ENCODE measurements around the gene ADAMTSL3. TPM values are rescaled to one million over a fixed set of nuclear protein-coding genes. Genes with fewer than 3 reads are reported as not detected.

The ADAMTSL3 gene
- total RNA-seq, 3 donors from 2014 or later: not detected

- Mint-ChIP-seq H3K36me3 (ENCODE audit: insufficient read depth) (no peaks in the 10 kb centered on the region), H3K4me3 (no peak overlapping the region), H3K27me3 (ENCODE audit: low read depth) (no peaks in the 10 kb centered on the region), H3K4me1 (ENCODE audit: low read depth) (no peaks in the 10 kb centered on the region), H3K9me3 (peaks cover 10% of the 10 kb centered on the region)
- ATAC-seq (no peak), DNase-seq (no peak)
These were observed 17.7 kb downstream of the ADAMTSL3 start for GRCh38 chr15:83671603-83672002.

GRCh38 chr15:83673385-83673784 lies 19.5 kb downstream of the ADAMTSL3 start:
- peaks cover 16% of the 10 kb centered on the region for H3K9me3 Mint-ChIP-seq
- no peak overlapping the region for H3K4me3 Mint-ChIP-seq
- no peak for ATAC-seq

GRCh38 chr15:83682476-83683088 lies 28.7 kb downstream of the ADAMTSL3 start:
- no peak overlapping the region for H3K4me3 Mint-ChIP-seq
- H3K27me3 Mint-ChIP-seq (ENCODE audit: low read depth): peaks cover 5% of the 10 kb centered on the region
- DNase-seq (no peak), ATAC-seq (no peak)
- no peaks in the 10 kb centered on the region for H3K36me3 Mint-ChIP-seq (ENCODE audit: insufficient read depth)
- H3K9me3 Mint-ChIP-seq: peaks cover 8% of the 10 kb centered on the region
- no peaks in the 10 kb centered on the region for H3K4me1 Mint-ChIP-seq (ENCODE audit: low read depth)

More at GRCh38 chr15:83673385-83673784, 19.5 kb downstream of the ADAMTSL3 start:
- no peak for DNase-seq
- H3K27me3 Mint-ChIP-seq (ENCODE audit: low read depth): no peaks in the 10 kb centered on the region
- no peaks in the 10 kb centered on the region for H3K4me1 Mint-ChIP-seq (ENCODE audit: low read depth)
- H3K36me3 Mint-ChIP-seq (ENCODE audit: insufficient read depth): no peaks in the 10 kb centered on the region

DNA sequence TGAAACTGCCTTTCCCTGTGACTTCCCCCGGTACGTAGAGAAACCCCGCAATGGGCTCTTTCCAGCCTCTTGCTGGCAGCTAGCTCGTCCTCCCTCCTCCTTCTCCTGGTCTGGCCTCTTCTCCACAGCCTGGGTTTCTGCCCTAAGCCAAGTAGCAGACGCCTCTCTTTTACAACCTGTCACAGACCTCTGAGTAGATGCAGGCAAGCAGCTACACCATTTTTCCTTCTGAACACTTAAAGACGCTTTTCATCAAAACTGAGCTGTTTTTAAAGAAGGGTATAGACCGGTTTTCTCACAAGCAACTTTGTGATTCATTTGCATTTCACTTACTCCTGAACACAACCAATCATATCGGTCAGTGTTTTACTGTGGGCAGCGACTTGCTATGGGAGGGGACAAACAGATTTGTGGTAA lies 32.0 kb downstream of the ADAMTSL3 start:
- Mint-ChIP-seq H3K4me1 (ENCODE audit: low read depth) (no peaks in the 10 kb centered on the region), H3K4me3 (no peak overlapping the region), H3K36me3 (ENCODE audit: insufficient read depth) (no peaks in the 10 kb centered on the region), H3K9me3 (no peaks in the 10 kb centered on the region), H3K27me3 (ENCODE audit: low read depth) (peaks cover 5% of the 10 kb centered on the region)
- DNase-seq (no peak), ATAC-seq (no peak)

GRCh38 chr15:83688201-83688600 lies 34.3 kb downstream of the ADAMTSL3 start:
- H3K4me1 Mint-ChIP-seq (ENCODE audit: low read depth): no peaks in the 10 kb centered on the region
- DNase-seq: no peak

DNA sequence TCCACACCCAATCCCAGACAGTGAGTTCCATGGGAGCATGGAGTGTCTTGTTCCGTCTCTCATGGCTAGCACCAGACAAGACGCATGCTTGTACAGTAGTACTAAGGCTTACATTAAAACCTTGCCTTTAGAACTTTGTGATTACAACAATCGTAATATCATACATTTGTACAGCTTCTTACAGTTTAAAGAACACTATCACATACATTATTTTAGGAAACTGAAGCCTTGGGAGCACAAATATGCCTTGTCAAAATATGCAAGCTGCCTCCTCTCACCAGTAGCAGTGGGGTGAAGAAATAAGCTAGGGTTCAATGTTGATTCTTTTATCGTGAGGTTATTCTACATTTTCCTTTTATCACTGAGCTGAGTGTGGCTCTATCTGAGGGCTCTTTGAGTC lies 36.8 kb downstream of the ADAMTSL3 start:
- Mint-ChIP-seq H3K4me3 (no peak overlapping the region), H3K4me1 (ENCODE audit: low read depth) (no peaks in the 10 kb centered on the region), H3K27me3 (ENCODE audit: low read depth) (peaks cover 5% of the 10 kb centered on the region), H3K36me3 (ENCODE audit: insufficient read depth) (no peaks in the 10 kb centered on the region), H3K9me3 (no peaks in the 10 kb centered on the region)
- ATAC-seq: no peak
- no peak for DNase-seq

More at GRCh38 chr15:83688201-83688600, 34.3 kb downstream of the ADAMTSL3 start:
- H3K27me3 Mint-ChIP-seq (ENCODE audit: low read depth): peaks cover 5% of the 10 kb centered on the region
- H3K4me3 Mint-ChIP-seq: no peak overlapping the region
- ATAC-seq: no peak
- no peaks in the 10 kb centered on the region for H3K9me3 Mint-ChIP-seq
- H3K36me3 Mint-ChIP-seq (ENCODE audit: insufficient read depth): no peaks in the 10 kb centered on the region

DNA sequence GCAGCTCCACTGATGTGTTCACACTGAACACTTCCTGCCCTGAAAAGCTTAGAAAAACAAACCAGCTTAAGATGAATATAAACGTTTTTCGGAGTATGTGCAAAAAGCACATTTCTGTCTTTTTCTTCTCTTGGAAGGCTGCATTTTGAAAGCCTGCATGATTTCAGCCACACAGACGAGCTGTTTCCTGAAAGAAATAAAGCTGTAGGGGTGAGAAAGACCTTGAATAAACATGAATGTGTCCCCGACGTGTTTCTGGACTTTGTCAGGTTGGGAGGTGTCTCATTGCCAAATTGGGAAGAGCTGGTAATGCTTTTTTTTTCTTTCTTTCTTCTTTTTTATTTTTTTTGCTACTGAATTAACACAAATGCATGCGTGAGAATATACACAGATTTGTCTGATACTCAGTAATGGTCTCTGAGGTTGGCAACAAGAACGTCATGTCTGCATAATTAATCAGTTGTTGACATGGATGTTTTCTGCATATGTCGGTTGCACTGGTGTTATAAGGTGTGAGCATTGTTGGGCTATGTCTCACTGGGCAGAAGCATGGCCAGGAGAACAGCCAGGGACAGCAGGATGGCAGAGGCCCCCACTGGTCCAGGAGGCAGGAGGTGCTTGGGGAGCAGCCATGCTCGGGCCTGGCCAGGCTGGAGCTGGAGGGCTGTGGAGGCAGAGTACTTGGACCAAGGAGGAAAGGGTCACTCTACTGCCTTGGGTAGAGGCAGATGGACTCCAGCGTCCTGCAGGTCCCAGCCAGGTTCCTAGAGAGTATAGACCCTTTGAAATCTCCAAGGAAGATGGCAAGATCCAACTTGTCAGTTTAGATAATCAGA lies 39.0 kb downstream of the ADAMTSL3 start:
- H3K4me3 Mint-ChIP-seq: no peak overlapping the region
- no peaks in the 10 kb centered on the region for H3K36me3 Mint-ChIP-seq (ENCODE audit: insufficient read depth)
- no peaks in the 10 kb centered on the region for H3K4me1 Mint-ChIP-seq (ENCODE audit: low read depth)
- DNase-seq: no peak
- no peaks in the 10 kb centered on the region for H3K9me3 Mint-ChIP-seq
- peaks cover 3% of the 10 kb centered on the region for H3K27me3 Mint-ChIP-seq (ENCODE audit: low read depth)
- no peak for ATAC-seq

DNA sequence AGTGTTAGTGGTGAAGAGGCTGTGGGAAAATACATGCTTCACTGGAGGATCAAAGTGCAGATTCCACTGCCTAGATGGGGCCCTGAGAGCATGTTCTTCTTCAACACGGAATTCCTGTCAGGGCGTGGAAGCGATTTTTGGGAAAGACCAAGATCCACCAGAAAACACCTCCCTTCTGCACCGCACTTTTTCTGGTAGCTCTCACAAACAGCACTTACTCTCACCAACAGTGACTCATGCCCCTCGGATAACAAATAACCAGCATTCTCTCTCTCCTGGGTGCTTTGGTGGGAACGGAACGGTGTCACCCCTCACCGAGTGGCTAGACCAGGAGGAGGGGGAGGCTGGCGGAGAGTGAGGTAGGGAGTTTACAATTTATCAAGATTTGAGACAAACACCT lies 40.1 kb downstream of the ADAMTSL3 start:
- Mint-ChIP-seq H3K36me3 (ENCODE audit: insufficient read depth) (no peaks in the 10 kb centered on the region), H3K27me3 (ENCODE audit: low read depth) (peaks cover 3% of the 10 kb centered on the region), H3K4me3 (no peak overlapping the region), H3K9me3 (no peaks in the 10 kb centered on the region), H3K4me1 (ENCODE audit: low read depth) (no peaks in the 10 kb centered on the region)
- ATAC-seq: no peak
- no peak for DNase-seq

DNA sequence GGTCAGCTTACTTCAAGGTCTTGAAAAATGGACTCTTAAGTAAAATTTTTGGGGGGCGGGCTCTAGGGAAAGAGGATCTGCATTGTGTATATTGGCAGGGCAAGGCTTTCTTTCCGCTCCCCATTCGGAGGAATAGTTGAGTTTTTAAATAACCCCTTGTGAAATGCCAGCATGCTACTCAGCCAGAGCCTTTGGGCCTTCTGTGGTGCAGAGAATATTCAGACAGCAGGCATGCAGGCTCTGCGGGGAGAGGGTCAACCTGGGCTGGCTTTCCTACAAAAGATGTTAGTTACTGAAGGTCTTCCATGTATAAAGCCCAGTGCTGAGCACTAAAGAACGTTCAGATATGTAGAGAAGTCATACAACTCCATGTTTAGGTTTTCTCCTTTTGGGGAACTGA lies 40.6 kb downstream of the ADAMTSL3 start:
- H3K9me3 Mint-ChIP-seq: no peaks in the 10 kb centered on the region
- H3K4me1 Mint-ChIP-seq (ENCODE audit: low read depth): no peaks in the 10 kb centered on the region
- DNase-seq (no peak), ATAC-seq (no peak)
- peaks cover 3% of the 10 kb centered on the region for H3K27me3 Mint-ChIP-seq (ENCODE audit: low read depth)
- H3K4me3 Mint-ChIP-seq: no peak overlapping the region
- no peaks in the 10 kb centered on the region for H3K36me3 Mint-ChIP-seq (ENCODE audit: insufficient read depth)

DNA sequence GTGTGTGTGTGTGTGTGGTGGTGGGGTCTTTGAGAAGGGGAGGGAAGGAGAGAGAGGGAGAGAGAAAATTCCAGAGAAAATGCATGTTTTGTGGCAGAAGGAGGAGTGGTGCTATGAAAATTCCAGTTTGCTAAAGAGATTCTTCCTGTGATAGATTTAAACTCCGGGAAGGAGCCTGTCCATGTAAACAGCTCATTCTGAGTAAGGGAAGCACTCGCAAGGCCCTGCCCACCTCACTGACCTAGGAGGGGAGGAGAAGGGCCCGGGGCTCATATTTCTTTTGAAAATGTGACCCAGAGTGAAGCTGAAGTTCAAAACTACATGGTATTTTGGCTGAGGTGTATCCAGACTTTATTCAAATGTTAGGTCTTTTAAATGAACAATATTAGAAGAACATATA lies 41.3 kb downstream of the ADAMTSL3 start:
- DNase-seq (no peak), ATAC-seq (no peak)
- Mint-ChIP-seq H3K9me3 (no peaks in the 10 kb centered on the region), H3K27me3 (ENCODE audit: low read depth) (peaks cover 3% of the 10 kb centered on the region), H3K36me3 (ENCODE audit: insufficient read depth) (no peaks in the 10 kb centered on the region), H3K4me1 (ENCODE audit: low read depth) (no peaks in the 10 kb centered on the region), H3K4me3 (no peak overlapping the region)

DNA sequence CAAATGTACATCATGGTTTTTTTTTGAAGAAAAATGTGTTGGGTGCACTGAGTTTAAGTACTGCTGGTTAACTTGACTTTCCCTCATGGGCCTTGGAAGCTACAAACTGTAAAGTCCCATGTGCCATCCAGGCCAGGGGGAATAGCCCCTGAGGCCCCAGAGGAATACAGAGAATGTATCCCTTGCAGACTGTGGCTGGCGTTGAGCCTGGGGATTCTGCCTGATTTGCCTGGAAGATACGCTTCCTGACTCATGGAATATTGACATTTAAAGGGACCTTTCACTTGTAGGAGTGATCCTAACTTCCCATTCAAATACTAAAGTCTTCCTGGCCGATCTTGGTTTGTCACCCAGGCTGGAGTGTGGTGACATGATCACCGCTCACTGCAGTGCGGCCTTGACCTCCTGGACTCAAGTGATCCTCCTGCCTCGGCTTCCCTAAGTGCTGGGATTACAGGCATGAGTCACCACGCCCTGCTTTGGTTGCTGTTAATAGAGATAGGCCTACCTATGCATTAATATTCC lies 42.0 kb downstream of the ADAMTSL3 start:
- Mint-ChIP-seq H3K4me3 (no peak overlapping the region), H3K9me3 (no peaks in the 10 kb centered on the region), H3K36me3 (ENCODE audit: insufficient read depth) (no peaks in the 10 kb centered on the region), H3K4me1 (ENCODE audit: low read depth) (no peaks in the 10 kb centered on the region), H3K27me3 (ENCODE audit: low read depth) (peaks cover 3% of the 10 kb centered on the region)
- ATAC-seq: no peak
- no peak for DNase-seq

DNA sequence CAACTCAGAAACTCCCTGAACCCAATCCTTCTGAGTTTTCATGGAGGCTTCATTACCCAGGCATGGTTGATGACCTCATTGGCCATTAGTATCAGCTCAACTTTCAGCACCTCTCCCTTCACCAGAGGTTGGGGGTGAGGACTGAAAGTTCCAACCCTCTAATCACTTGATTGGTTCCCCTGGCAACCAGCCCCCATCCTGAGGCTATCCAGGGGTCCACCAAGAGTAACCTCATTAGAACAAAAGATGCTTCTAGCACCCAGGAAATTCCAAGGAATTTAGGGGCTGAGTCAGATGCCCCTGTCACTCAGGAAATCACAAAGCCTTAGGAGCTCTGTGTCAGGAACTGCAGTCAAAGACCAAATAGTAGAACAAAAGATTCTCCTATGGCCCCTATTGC lies 43.8 kb downstream of the ADAMTSL3 start:
- Mint-ChIP-seq H3K4me1 (ENCODE audit: low read depth) (no peaks in the 10 kb centered on the region), H3K27me3 (ENCODE audit: low read depth) (peaks cover 3% of the 10 kb centered on the region), H3K4me3 (no peak overlapping the region), H3K36me3 (ENCODE audit: insufficient read depth) (no peaks in the 10 kb centered on the region), H3K9me3 (no peaks in the 10 kb centered on the region)
- ATAC-seq (no peak), DNase-seq (no peak)

DNA sequence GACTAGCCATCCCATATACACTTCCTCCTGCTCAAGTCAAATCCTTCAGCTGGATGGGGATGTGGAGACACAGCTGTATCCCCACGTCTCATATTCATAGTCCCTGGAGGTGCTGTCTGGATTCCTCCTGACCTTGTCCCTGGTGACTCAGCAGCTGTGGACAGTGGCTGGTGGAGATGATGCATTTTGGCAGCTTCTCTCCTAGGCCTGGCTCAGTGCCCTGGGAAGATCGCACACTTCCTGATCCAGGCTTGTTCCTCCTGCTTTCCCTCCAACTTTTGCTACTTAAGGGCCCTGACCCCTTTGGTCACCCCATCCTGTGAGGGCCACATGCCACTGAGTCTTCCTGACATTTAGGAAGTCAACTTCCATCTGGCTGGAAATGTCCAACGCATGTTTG lies 44.4 kb downstream of the ADAMTSL3 start:
- no peak for ATAC-seq
- H3K36me3 Mint-ChIP-seq (ENCODE audit: insufficient read depth): no peaks in the 10 kb centered on the region
- no peak for DNase-seq

DNA sequence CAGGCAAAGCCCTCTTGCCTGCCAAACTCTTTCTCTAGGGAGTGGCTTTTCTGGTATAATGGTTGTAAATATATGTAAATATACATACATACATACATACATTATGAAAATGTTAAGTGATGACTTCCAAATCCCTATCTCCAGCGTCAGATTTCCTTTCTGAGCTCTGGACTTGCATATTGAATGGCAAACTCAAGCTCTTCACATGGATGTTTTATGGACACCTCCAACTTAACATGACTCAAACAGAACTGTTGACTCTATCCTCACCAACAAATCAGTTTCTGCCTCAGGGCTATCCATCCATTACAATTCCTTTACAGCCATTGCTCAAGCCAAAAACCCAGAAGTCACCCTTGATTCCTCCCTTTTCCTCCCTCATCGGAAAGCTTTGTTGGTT lies 45.1 kb downstream of the ADAMTSL3 start:
- DNase-seq (no peak), ATAC-seq (no peak)
- H3K27me3 Mint-ChIP-seq (ENCODE audit: low read depth): peaks cover 3% of the 10 kb centered on the region
- no peaks in the 10 kb centered on the region for H3K4me1 Mint-ChIP-seq (ENCODE audit: low read depth)
- no peaks in the 10 kb centered on the region for H3K36me3 Mint-ChIP-seq (ENCODE audit: insufficient read depth)
- no peak overlapping the region for H3K4me3 Mint-ChIP-seq
- H3K9me3 Mint-ChIP-seq: no peaks in the 10 kb centered on the region

More for the DNA sequence above, 44.4 kb downstream of the ADAMTSL3 start:
- Mint-ChIP-seq H3K9me3 (no peaks in the 10 kb centered on the region), H3K4me3 (no peak overlapping the region), H3K27me3 (ENCODE audit: low read depth) (peaks cover 3% of the 10 kb centered on the region), H3K4me1 (ENCODE audit: low read depth) (no peaks in the 10 kb centered on the region)

- Mint-ChIP-seq H3K4me3 (no peak overlapping the region), H3K9me3 (no peaks in the 10 kb centered on the region), H3K27me3 (ENCODE audit: low read depth) (peaks cover 3% of the 10 kb centered on the region), H3K4me1 (ENCODE audit: low read depth) (no peaks in the 10 kb centered on the region), H3K36me3 (ENCODE audit: insufficient read depth) (no peaks in the 10 kb centered on the region)
- ATAC-seq (no peak), DNase-seq (no peak)
These were observed 46.2 kb downstream of the ADAMTSL3 start for GRCh38 chr15:83700082-83700481.

All from activated T-cell treated with anti-CD3 and anti-CD28 coated beads, Interleukin-2, amount 50 U/mL, for 4 hours (primary cell).